Progenitor cell of endocrine pancreas (in vitro differentiated cells): ENCODE measurements around the gene EIF4E3. TPM values are rescaled to one million over a fixed set of nuclear protein-coding genes. Genes with fewer than 3 reads are reported as not detected.

Source experiments
- DNase-seq: peaks from one replicate; pipeline ENCODE4 v3.0.0; 2021; ENCODE audit warnings: low spot score; ENCODE audit not compliant: unreplicated experiment
- H3K27ac Mint-ChIP-seq: 2 replicates; pipeline ENCODE4 v1.8.0; 2021; ENCODE audit warnings: mild to moderate bottlenecking, moderate library complexity, mixed read lengths
- H3K27me3 Mint-ChIP-seq: 2 replicates; pipeline ENCODE4 v1.8.0; 2021; ENCODE audit warnings: mixed read lengths
- H3K36me3 Mint-ChIP-seq: 2 replicates; pipeline ENCODE4 v1.8.0; 2022; ENCODE audit warnings: mixed read lengths; ENCODE audit not compliant: insufficient read depth
- H3K4me1 Mint-ChIP-seq: 2 replicates; pipeline ENCODE4 v1.8.0; 2021; ENCODE audit warnings: low read depth, mixed read lengths
- H3K4me3 Mint-ChIP-seq: 2 replicates; pipeline ENCODE4 v1.8.0; 2021; ENCODE audit warnings: low read depth, mild to moderate bottlenecking, moderate library complexity, mixed read lengths
- H3K9me3 Mint-ChIP-seq: 2 replicates; pipeline ENCODE4 v1.8.0; 2021; ENCODE audit warnings: low read depth, mixed read lengths
- CTCF ChIP-seq: fragments of 200-600 bp; sonication (generic); IDR thresholded peaks from one replicate; pipeline ENCODE4 v1.5.0; 2021; ENCODE audit warnings: antibody characterized with exemption, mild to moderate bottlenecking; ENCODE audit not compliant: unreplicated experiment
- total RNA-seq: library from RNA; stranded (reverse); gene quantifications from 2 replicates; pipeline ENCODE4 v1.2.1, GENCODE V29; 2021

Gene EIF4E3
- total RNA-seq, 1 donor from 2014 or later = 12.1 TPM

- DNase-seq = no peak
- no peak overlapping the region for H3K4me3 Mint-ChIP-seq
- peaks cover 9% of the 10 kb centered on the region for H3K4me1 Mint-ChIP-seq
- no peak for TF ChIP-seq CTCF
- no peaks in the 10 kb centered on the region for H3K27me3 Mint-ChIP-seq
- peaks cover 7% of the 10 kb centered on the region for H3K36me3 Mint-ChIP-seq
- peaks cover 3% of the 10 kb centered on the region for H3K9me3 Mint-ChIP-seq
- H3K27ac Mint-ChIP-seq = peak overlapping the region; percentile 52
These were observed 41.0 kb downstream of the EIF4E3 start for GRCh38 chr3:71684046-71684756.

- H3K9me3 Mint-ChIP-seq = no peaks in the 10 kb centered on the region
- no peak overlapping the region for H3K4me3 Mint-ChIP-seq
- no peak overlapping the region for H3K27ac Mint-ChIP-seq
- peaks cover 1% of the 10 kb centered on the region for H3K36me3 Mint-ChIP-seq
- DNase-seq = peak; percentile 23
- TF ChIP-seq CTCF = peak; percentile 82
- peaks cover 8% of the 10 kb centered on the region for H3K27me3 Mint-ChIP-seq
- H3K4me1 Mint-ChIP-seq = peaks cover 4% of the 10 kb centered on the region
These were observed 44.0 kb downstream of the EIF4E3 start for GRCh38 chr3:71681224-71681668.

- H3K27ac Mint-ChIP-seq = no peak overlapping the region
- no peak for TF ChIP-seq CTCF
- DNase-seq = no peak
- peaks cover 11% of the 10 kb centered on the region for H3K27me3 Mint-ChIP-seq
- H3K9me3 Mint-ChIP-seq = no peaks in the 10 kb centered on the region
- H3K36me3 Mint-ChIP-seq = peaks cover 1% of the 10 kb centered on the region
- H3K4me1 Mint-ChIP-seq = peaks cover 4% of the 10 kb centered on the region
- H3K4me3 Mint-ChIP-seq = no peak overlapping the region
These were observed 44.6 kb downstream of the EIF4E3 start for GRCh38 chr3:71680603-71681002.

GRCh38 chr3:71676931-71677330, 48.3 kb downstream of the EIF4E3 start:
- Mint-ChIP-seq H3K4me1 (peaks cover 10% of the 10 kb centered on the region), H3K27me3 (peaks cover 17% of the 10 kb centered on the region), H3K27ac (no peak overlapping the region), H3K9me3 (no peaks in the 10 kb centered on the region), H3K4me3 (no peak overlapping the region), H3K36me3 (no peaks in the 10 kb centered on the region)
- DNase-seq = no peak
- TF ChIP-seq CTCF = no peak

- Mint-ChIP-seq H3K27me3 (peaks cover 37% of the 10 kb centered on the region), H3K27ac (no peak overlapping the region), H3K4me3 (no peak overlapping the region), H3K9me3 (no peaks in the 10 kb centered on the region), H3K4me1 (peaks cover 11% of the 10 kb centered on the region), H3K36me3 (no peaks in the 10 kb centered on the region)
- DNase-seq = no peak
- TF ChIP-seq CTCF = no peak
These were observed 51.7 kb downstream of the EIF4E3 start for GRCh38 chr3:71673486-71673885.
